Mucosa of descending colon (tissue), 3 donors: ENCODE data around the gene PGBD5. TPM values are rescaled to one million over a fixed set of nuclear protein-coding genes. Genes with fewer than 3 reads are reported as not detected.

ENCODE experiments used
- ATAC-seq: fragments of 200-7000 bp; cut with Tn5 transposase; one replicate; pipeline ENCODE4 v1.9.1; 2020; ENCODE audit warnings: mild to moderate bottlenecking, moderate library complexity
- DNase-seq, 3 donors: peaks; one replicate each; pipeline ENCODE4 v3.0.0-alpha.2; 2020
- H3K36me3 ChIP-seq: fragments of 200-600 bp; one replicate; pipeline ENCODE4 v1.8.0; 2021; ENCODE audit warnings: low read depth, mild to moderate bottlenecking
- H3K4me1 ChIP-seq: fragments of 200-600 bp; one replicate; pipeline ENCODE4 v1.8.0; 2021; ENCODE audit warnings: low read depth, mild to moderate bottlenecking
- H3K4me3 ChIP-seq: fragments of 200-600 bp; one replicate; pipeline ENCODE4 v1.8.0; 2021; ENCODE audit warnings: mild to moderate bottlenecking
- H3K9me3 ChIP-seq: fragments of 200-600 bp; one replicate; pipeline ENCODE4 v1.8.0; 2021; ENCODE audit warnings: mild to moderate bottlenecking
- CTCF ChIP-seq: fragments of 200-600 bp; IDR thresholded peaks from one replicate; pipeline ENCODE4 v1.8.0; 2022; ENCODE audit warnings: antibody characterized with exemption, mild to moderate bottlenecking
- intact Hi-C, 2 donors: fragments of 100-400 bp; cut with DNase I in 1 of 2; cut with micrococcal nuclease in 1 of 2; formaldehyde crosslinking; loops; one replicate each; pipeline versions ENCODE4 v1.11.0 to v1.11.1; 2022; cut with DNase I, micrococcal nuclease
- total RNA-seq, 3 donors: library from RNA; stranded (reverse); fragmentation: NEBNext Ultra II Directional in 2 of 3; extraction: Animal tissue kit (Norgen Biotek cat#: 25700) in 2 of 3; gene quantifications; one replicate each; pipeline versions ENCODE4 v1.2.1 to v1.2.4, GENCODE V29; 2021 to 2023
- donor health status: DM: no; HTN: no; CAD: no; lungs with moderate emphysema.
- donor health status: DM: no; HTN: no; CAD: no.
- donor health status: DM: no; HTN: yes; CAD: no.

Gene PGBD5
- total RNA-seq, 3 donors from 2014 or later = 1.4 to 3.2 (median 2.7) TPM

- H3K4me3 ChIP-seq = no peak overlapping the region
- no peak for TF ChIP-seq CTCF
- intact Hi-C loops = no loop called here
- H3K4me1 ChIP-seq = no peaks in the 10 kb centered on the region
- H3K36me3 ChIP-seq = no peaks in the 10 kb centered on the region
- ATAC-seq = no peak
- H3K9me3 ChIP-seq = no peaks in the 10 kb centered on the region
- no peak for DNase-seq
Measured at GRCh38 chr1:230322421-230322756, 103.7 kb downstream of the PGBD5 start.

DNA sequence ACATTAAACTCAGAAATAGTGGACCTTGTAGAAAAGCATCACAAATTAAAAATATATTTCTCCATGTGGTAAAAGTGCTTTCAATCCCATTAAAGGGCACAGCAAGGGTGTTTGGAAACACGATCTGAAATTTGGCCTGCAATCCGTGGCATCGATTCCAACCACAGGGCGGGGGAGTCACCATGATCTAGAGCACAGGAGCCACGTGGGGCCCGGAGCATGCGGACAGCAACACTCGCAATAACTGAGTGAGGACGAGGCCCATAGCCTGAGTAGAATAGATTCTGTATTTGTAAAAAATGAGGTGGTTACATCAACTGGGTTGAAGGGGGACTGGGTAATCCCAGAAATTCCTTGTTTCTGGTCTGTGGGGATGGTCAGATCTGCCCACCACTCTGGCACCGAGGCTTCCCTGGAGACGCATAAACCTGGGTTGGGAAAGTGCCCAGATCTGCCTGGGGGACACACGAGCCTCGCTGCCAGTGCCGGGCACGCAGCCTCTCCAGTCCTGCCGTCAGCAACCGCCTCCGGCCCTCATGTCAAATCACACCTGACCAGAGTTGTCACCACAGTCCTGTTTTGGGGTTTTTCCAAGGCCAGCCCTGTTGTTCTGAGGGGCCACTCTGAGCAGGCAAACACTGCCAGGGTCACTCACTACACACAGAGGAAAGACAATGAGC, 104.3 kb downstream of the PGBD5 start:
- no peak for ATAC-seq
- TF ChIP-seq CTCF = no peak

GRCh38 chr1:230321341-230321740, 104.8 kb downstream of the PGBD5 start:
- Histone ChIP-seq H3K36me3 (no peaks in the 10 kb centered on the region), H3K9me3 (no peaks in the 10 kb centered on the region), H3K4me1 (no peaks in the 10 kb centered on the region), H3K4me3 (no peak overlapping the region)
- DNase-seq (no peak), ATAC-seq (no peak)
- no peak for TF ChIP-seq CTCF
- intact Hi-C loops = no loop called here

More for the DNA sequence above, 104.3 kb downstream of the PGBD5 start:
- Histone ChIP-seq H3K4me3 (no peak overlapping the region), H3K9me3 (no peaks in the 10 kb centered on the region), H3K4me1 (no peaks in the 10 kb centered on the region), H3K36me3 (no peaks in the 10 kb centered on the region)
- intact Hi-C loops = no loop called here
- DNase-seq = no peak

- Histone ChIP-seq H3K36me3 (no peaks in the 10 kb centered on the region), H3K4me3 (no peak overlapping the region), H3K4me1 (no peaks in the 10 kb centered on the region), H3K9me3 (no peaks in the 10 kb centered on the region)
- ATAC-seq (no peak), DNase-seq (no peak)
- no peak for TF ChIP-seq CTCF
- intact Hi-C loops = no loop called here
Measured at GRCh38 chr1:230320804-230321203, 105.3 kb downstream of the PGBD5 start.

GRCh38 chr1:230319014-230319747, 107.0 kb downstream of the PGBD5 start:
- H3K36me3 ChIP-seq = no peaks in the 10 kb centered on the region
- no peak overlapping the region for H3K4me3 ChIP-seq
- ATAC-seq (no peak), DNase-seq (no peak)
- H3K9me3 ChIP-seq = no peaks in the 10 kb centered on the region
- no peak for TF ChIP-seq CTCF
- no peaks in the 10 kb centered on the region for H3K4me1 ChIP-seq
- intact Hi-C loops = no loop called here
